ENCODE data around the gene EPYC. TPM values are rescaled to one million over a fixed set of nuclear protein-coding genes. Genes with fewer than 3 reads are reported as not detected.

EPYC gene
- total and polyA plus RNA-seq, 2 donors (not counting 1 experiment from before 2014, with no cell fraction given) = not detected

DNA sequence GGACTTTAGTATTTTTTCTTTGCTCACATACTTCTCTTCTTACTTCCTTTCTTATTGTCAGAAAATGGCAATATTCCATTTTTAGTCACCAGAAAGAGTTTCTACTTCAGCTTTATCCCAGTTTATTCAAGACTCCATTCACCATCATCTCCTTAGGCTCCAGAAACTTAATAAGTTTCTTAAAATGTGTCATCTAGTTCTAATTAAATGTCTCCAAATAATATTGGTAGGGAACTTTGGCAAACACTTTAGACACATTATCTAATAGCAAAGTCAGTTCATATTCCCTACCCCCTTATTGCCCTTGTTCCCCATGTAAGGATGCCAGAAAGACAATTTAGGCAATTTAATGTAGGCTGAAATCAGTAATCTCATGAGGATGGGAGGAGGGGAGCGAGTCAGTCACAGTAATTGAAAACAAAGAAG lies 15.1 kb downstream of the EPYC start:
- Mint-ChIP-seq H3K27ac (no peak overlapping the region), H3K4me1 (no peaks in the 10 kb centered on the region), H3K4me3 (no peak overlapping the region), H3K9me3 (ENCODE audit: insufficient read depth) (no peaks in the 10 kb centered on the region), H3K27me3 (peaks cover 7% of the 10 kb centered on the region)
- Histone ChIP-seq H3K4me2 (replicated peaks; ENCODE audit: low read depth, low read length, poor library complexity, severe bottlenecking) (no peak overlapping the region), H3K27me3 (replicated peaks in 1 of 4; ENCODE audit: control extremely low read depth in 1 of 4, control insufficient read depth in 3 of 4, insufficient read depth in 4 of 4, low read length in 3 of 4) (no peaks in the 10 kb centered on the region), H3K79me2 (ENCODE audit: control insufficient read depth, insufficient read depth, low read length) (no peaks in the 10 kb centered on the region), H3K9me3 (ENCODE audit: control extremely low read depth in 1 of 3, control insufficient read depth in 2 of 3, insufficient read depth in 1 of 3, low read length in 2 of 3) (peaks cover 0 to 1% (median 0%) of the 10 kb centered on the region in 3 donors), H3K9ac (ENCODE audit: low read length) (no peak overlapping the region), H3K4me3 (ENCODE audit: control extremely low read depth in 1 of 5, extremely low read depth in 1 of 5, insufficient read depth in 1 of 5, low read depth in 2 of 5, low read length in 4 of 5) (no peak overlapping the region), H3K27ac (ENCODE audit: low read length in 2 of 2) (no peak overlapping the region), H3K36me3 (replicated peaks in 1 of 2; ENCODE audit: control extremely low read depth in 1 of 2, control insufficient read depth in 1 of 2, extremely low read depth in 1 of 2, insufficient read depth in 2 of 2, low read length in 1 of 2) (no peaks in the 10 kb centered on the region), H2AFZ (ENCODE audit: insufficient read depth, low read depth, low read length, poor library complexity, severe bottlenecking) (no peak overlapping the region), H3K4me1 (ENCODE audit: control insufficient read depth in 2 of 2, insufficient read depth in 2 of 2, low read length in 2 of 2) (no peaks in the 10 kb centered on the region), H4K20me1 (ENCODE audit: control insufficient read depth, insufficient read depth, low read length, poor library complexity, severe bottlenecking) (no peaks in the 10 kb centered on the region)
- intact Hi-C loops (cut with micrococcal nuclease) = no loop called here
- WGBS (ENCODE audit: insufficient coverage) = no CpG with 5 or more reads among the region's 1 CpG
- DNase-seq (no peak), ATAC-seq (ENCODE audit: low read depth) (no peak)
- TF ChIP-seq, protein P1, sequence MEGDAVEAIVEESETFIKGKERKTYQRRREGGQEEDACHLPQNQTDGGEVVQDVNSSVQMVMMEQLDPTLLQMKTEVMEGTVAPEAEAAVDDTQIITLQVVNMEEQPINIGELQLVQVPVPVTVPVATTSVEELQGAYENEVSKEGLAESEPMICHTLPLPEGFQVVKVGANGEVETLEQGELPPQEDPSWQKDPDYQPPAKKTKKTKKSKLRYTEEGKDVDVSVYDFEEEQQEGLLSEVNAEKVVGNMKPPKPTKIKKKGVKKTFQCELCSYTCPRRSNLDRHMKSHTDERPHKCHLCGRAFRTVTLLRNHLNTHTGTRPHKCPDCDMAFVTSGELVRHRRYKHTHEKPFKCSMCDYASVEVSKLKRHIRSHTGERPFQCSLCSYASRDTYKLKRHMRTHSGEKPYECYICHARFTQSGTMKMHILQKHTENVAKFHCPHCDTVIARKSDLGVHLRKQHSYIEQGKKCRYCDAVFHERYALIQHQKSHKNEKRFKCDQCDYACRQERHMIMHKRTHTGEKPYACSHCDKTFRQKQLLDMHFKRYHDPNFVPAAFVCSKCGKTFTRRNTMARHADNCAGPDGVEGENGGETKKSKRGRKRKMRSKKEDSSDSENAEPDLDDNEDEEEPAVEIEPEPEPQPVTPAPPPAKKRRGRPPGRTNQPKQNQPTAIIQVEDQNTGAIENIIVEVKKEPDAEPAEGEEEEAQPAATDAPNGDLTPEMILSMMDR (IDR thresholded peaks at IDR 0.05) = no peak
- TF ChIP-seq EZH2 (IDR thresholded peaks at IDR 0.05; ENCODE audit: borderline replicate concordance, insufficient read depth, low read depth, low read length, poor library complexity, severe bottlenecking) = no peak
- POLR2A ChIA-PET = no interaction called here
- CTCF ChIA-PET = no interaction called here

DNA sequence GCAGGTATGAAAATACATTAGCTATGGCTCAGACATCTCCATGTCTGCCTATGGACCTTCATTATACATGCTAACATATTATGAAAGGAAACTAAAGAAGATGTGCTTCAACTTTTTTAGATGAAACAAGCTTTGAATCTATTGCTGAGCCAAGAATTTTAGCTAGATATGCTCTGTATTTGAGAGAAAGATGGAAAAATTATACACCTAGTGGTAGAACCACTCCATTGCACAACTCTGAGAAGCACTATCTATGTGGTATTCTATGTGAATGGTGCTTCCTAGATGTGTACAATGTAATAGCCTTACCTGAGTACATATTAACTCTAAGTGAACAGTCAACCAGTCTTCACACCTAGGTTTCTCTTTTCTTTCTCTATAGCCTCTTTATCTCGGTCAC lies 17.3 kb downstream of the EPYC start:
- no peak for DNase-seq
- no CpG with 5 or more reads among the region's 1 CpG for WGBS (ENCODE audit: insufficient coverage)
- H3K4me1 ChIP-seq (ENCODE audit: control insufficient read depth in 2 of 2, insufficient read depth in 2 of 2, low read length in 2 of 2) = no peaks in the 10 kb centered on the region
- no peak for TF ChIP-seq EZH2 (IDR thresholded peaks at IDR 0.05; ENCODE audit: borderline replicate concordance, insufficient read depth, low read depth, low read length, poor library complexity, severe bottlenecking)
- TF ChIP-seq, protein P1 (IDR thresholded peaks at IDR 0.05) = peak; percentile 25
- no peaks in the 10 kb centered on the region for H3K36me3 ChIP-seq (replicated peaks in 1 of 2; ENCODE audit: control extremely low read depth in 1 of 2, control insufficient read depth in 1 of 2, extremely low read depth in 1 of 2, insufficient read depth in 2 of 2, low read length in 1 of 2)
- H4K20me1 ChIP-seq (ENCODE audit: control insufficient read depth, insufficient read depth, low read length, poor library complexity, severe bottlenecking) = no peaks in the 10 kb centered on the region
- ATAC-seq (ENCODE audit: low read depth) = no peak
- Mint-ChIP-seq H3K4me1 (no peaks in the 10 kb centered on the region), H3K27ac (no peak overlapping the region), H3K9me3 (ENCODE audit: insufficient read depth) (no peaks in the 10 kb centered on the region), H3K27me3 (peaks cover 8% of the 10 kb centered on the region), H3K4me3 (no peak overlapping the region)
- H3K27ac ChIP-seq (ENCODE audit: low read length in 2 of 2) = no peak overlapping the region
- ChIA-PET CTCF (no interaction called here), POLR2A (no interaction called here)
- no peak overlapping the region for H3K4me2 ChIP-seq (replicated peaks; ENCODE audit: low read depth, low read length, poor library complexity, severe bottlenecking)
- H3K79me2 ChIP-seq (ENCODE audit: control insufficient read depth, insufficient read depth, low read length) = no peaks in the 10 kb centered on the region
- no peaks in the 10 kb centered on the region for H3K27me3 ChIP-seq (replicated peaks in 1 of 4; ENCODE audit: control extremely low read depth in 1 of 4, control insufficient read depth in 3 of 4, insufficient read depth in 4 of 4, low read length in 3 of 4)
- intact Hi-C loops (cut with micrococcal nuclease) = no loop called here
- H2AFZ ChIP-seq (ENCODE audit: insufficient read depth, low read depth, low read length, poor library complexity, severe bottlenecking) = no peak overlapping the region
- peaks cover 0 to 1% (median 0%) of the 10 kb centered on the region in 3 donors for H3K9me3 ChIP-seq (ENCODE audit: control extremely low read depth in 1 of 3, control insufficient read depth in 2 of 3, insufficient read depth in 1 of 3, low read length in 2 of 3)
- no peak overlapping the region for H3K4me3 ChIP-seq (ENCODE audit: control extremely low read depth in 1 of 5, extremely low read depth in 1 of 5, insufficient read depth in 1 of 5, low read depth in 2 of 5, low read length in 4 of 5)
- H3K9ac ChIP-seq (ENCODE audit: low read length) = no peak overlapping the region
